A549 (cell line): ENCODE data around the gene SPEM1. TPM values are rescaled to one million over a fixed set of nuclear protein-coding genes. Genes with fewer than 3 reads are reported as not detected.

Source experiments
- ATAC-seq, 2 experiments: fragments of 200-7000 bp in 1 of 2; fragments of >200 bp in 1 of 2; cut with Nextera tagmentation in 1 of 2; cut with Tn5 transposase in 1 of 2; 3 replicates each; pipeline versions ENCODE4 v1.8.0 to v1.9.1; 2018 to 2020; ENCODE audit warnings: mild to moderate bottlenecking in 1 of 2, moderate library complexity in 1 of 2
- CTCF ChIA-PET: fragments of 300-600 bp; sonication (Branson Sonifier 250); formaldehyde crosslinking; extraction: SDS; loops from one replicate; lab custom pipeline; 2021; ENCODE audit warnings: antibody characterized with exemption, inconsistent platforms; lab: Yijun Ruan, JAX
- POLR2A ChIA-PET: fragments of 350-600 bp; formaldehyde crosslinking; extraction: SDS; loops from one replicate; lab custom pipeline; 2021; ENCODE audit warnings: antibody characterized with exemption, inconsistent platforms; lab: Yijun Ruan, JAX
- DNase-seq, 2 experiments: peaks; one replicate each; pipeline versions ENCODE4 v3.0.0 to v3.0.0-alpha.2; 2011 to 2016; ENCODE audit warnings: low read depth in 1 of 2, low spot score in 1 of 2
- FAIRE-seq: peaks from 2 replicates; lab custom pipeline; 2011; peaks lifted over from hg19 to GRCh38; lab: Jason Lieb, UNC
- H3K27ac ChIP-seq, 2 experiments: fragments of >200 bp; sonication (Bioruptor Twin); formaldehyde crosslinking; 3 replicates each; pipeline ENCODE4 v1.5.1; 2016 to 2017
- H3K4me1 ChIP-seq: fragments of >200 bp; sonication (Bioruptor Twin); formaldehyde crosslinking; 3 replicates; pipeline ENCODE4 v1.6.1; 2016
- H3K4me2 ChIP-seq: fragments of >200 bp; sonication (Bioruptor Twin); formaldehyde crosslinking; 3 replicates; pipeline ENCODE4 v1.6.1; 2016
- H3K4me3 ChIP-seq: fragments of >200 bp; sonication (Bioruptor Twin); formaldehyde crosslinking; 3 replicates; pipeline ENCODE4 v1.5.1; 2016
- H3K9me3 ChIP-seq: fragments of >200 bp; sonication (Bioruptor Twin); formaldehyde crosslinking; 3 replicates; pipeline ENCODE4 v1.6.1; 2016
- BCL3 ChIP-seq: fragments of >200 bp; sonication (Bioruptor Twin); formaldehyde crosslinking; IDR thresholded peaks from 3 replicates; pipeline ENCODE4 v1.6.1; 2016
- CBX2 ChIP-seq: fragments of 200-600 bp; sonication (generic); IDR thresholded peaks from 2 replicates; pipeline ENCODE4 v1.6.1; 2016; ENCODE audit warnings: low read depth, mild to moderate bottlenecking, borderline replicate concordance
- CBX8 ChIP-seq: fragments of 200-600 bp; sonication (generic); IDR thresholded peaks from 2 replicates; pipeline ENCODE4 v1.6.1; 2016
- CHD2 ChIP-seq: fragments of 150-350 bp; IDR thresholded peaks from 2 replicates; pipeline ENCODE4 v1.6.1; 2014; ENCODE audit warnings: low read length; ENCODE audit not compliant: partially characterized antibody
- CHD4 ChIP-seq: fragments of 200-600 bp; sonication (generic); IDR thresholded peaks from 2 replicates; pipeline ENCODE4 v1.6.1; 2016; ENCODE audit warnings: antibody characterized with exemption, mild to moderate bottlenecking, borderline replicate concordance
- EHMT2 ChIP-seq: fragments of 200-600 bp; sonication (generic); IDR thresholded peaks from 2 replicates; pipeline ENCODE4 v1.6.1; 2016; ENCODE audit warnings: antibody characterized with exemption, low read depth, mild to moderate bottlenecking, moderate library complexity
- ELK1 ChIP-seq: fragments of 150-350 bp; IDR thresholded peaks from 2 replicates; pipeline ENCODE4 v1.6.1; 2014; ENCODE audit warnings: low read depth, mild to moderate bottlenecking, low read length
- EP300 ChIP-seq, 2 experiments: fragments of >200 bp; sonication (Bioruptor Twin); formaldehyde crosslinking; IDR thresholded peaks; 2 replicates in 1 of 2; 3 replicates in 1 of 2; pipeline ENCODE4 v1.6.1; 2016 to 2017
- GATA3 ChIP-seq: IDR thresholded peaks from 2 replicates; pipeline ENCODE4 v1.6.1; 2012; ENCODE audit warnings: borderline replicate concordance
- HOXA7 ChIP-seq: fragments of 250-450 bp; sonication (Bioruptor Pico); IDR thresholded peaks from 2 replicates; pipeline ENCODE4 v1.5.0; 2020; ENCODE audit warnings: mild to moderate bottlenecking, moderate library complexity
- HOXB13 ChIP-seq: fragments of 250-450 bp; sonication (Bioruptor Pico); IDR thresholded peaks from 2 replicates; pipeline ENCODE4 v1.5.0; 2020; ENCODE audit warnings: low read depth, mild to moderate bottlenecking, moderate library complexity
- HOXB5 ChIP-seq: fragments of 250-450 bp; sonication (Bioruptor Pico); IDR thresholded peaks from 2 replicates; pipeline ENCODE4 v1.5.0; 2020; ENCODE audit warnings: mild to moderate bottlenecking, moderate library complexity
- JUN ChIP-seq, 2 experiments: fragments of >200 bp; sonication (Bioruptor Twin); formaldehyde crosslinking; IDR thresholded peaks; 2 replicates in 1 of 2; 3 replicates in 1 of 2; pipeline ENCODE4 v1.6.1; 2016 to 2017
- MYC ChIP-seq: IDR thresholded peaks from 2 replicates; pipeline ENCODE4 v1.6.1; 2012; ENCODE audit warnings: mild to moderate bottlenecking, inconsistent platforms, low read length, improper control_type of control experiment, borderline replicate concordance
- NPAS2 ChIP-seq: fragments of 250-450 bp; sonication (Bioruptor Pico); IDR thresholded peaks from 2 replicates; pipeline ENCODE4 v1.8.0; 2022; ENCODE audit warnings: mild to moderate bottlenecking, moderate library complexity, borderline replicate concordance
- NR3C1 ChIP-seq: fragments of >200 bp; sonication (Bioruptor Twin); formaldehyde crosslinking; IDR thresholded peaks from 3 replicates; pipeline ENCODE4 v1.6.1; 2017
- POLR2AphosphoS2 ChIP-seq: conservative IDR thresholded peaks from 2 replicates; pipeline ENCODE4 v1.6.1; 2012; ENCODE audit warnings: low read length, improper control_type of control experiment, inconsistent platforms
- RARB ChIP-seq: fragments of 250-450 bp; sonication (Bioruptor Pico); IDR thresholded peaks from 2 replicates; pipeline ENCODE4 v1.8.0; 2021; ENCODE audit warnings: mild to moderate bottlenecking, moderate library complexity
- RNF2 ChIP-seq: fragments of 200-600 bp; sonication (generic); IDR thresholded peaks from 2 replicates; pipeline ENCODE4 v1.6.1; 2016; ENCODE audit warnings: low read depth, mild to moderate bottlenecking, antibody characterized with exemption, moderate library complexity, borderline replicate concordance
- SREBF2 ChIP-seq: fragments of 450-650 bp; IDR thresholded peaks from 2 replicates; pipeline ENCODE4 v1.6.1; 2014; ENCODE audit warnings: mild to moderate bottlenecking, moderate library complexity
- USF2 ChIP-seq: fragments of 450-650 bp; IDR thresholded peaks from 2 replicates; pipeline ENCODE4 v1.6.1; 2014; ENCODE audit warnings: antibody characterized with exemption
- WGBS: methylation state at CpG from one replicate; pipeline ENCODE4 v1.1.6; 2017; ENCODE audit errors: missing lambda C conversion rate; 5-methylcytosine and 5-hydroxymethylcytosine counted together
- polyA plus RNA-seq, 4 experiments: library from polyadenylated mRNA; depleted of rRNA in 3 of 4; stranded (reverse); fragments of >200 nt; fragmentation: RNase III in 1 of 4; extraction: RNeasy Plus Mini Kit Qiagen cat#74134 plus additional on column Dnase treatment in 1 of 4; gene quantifications; 2 replicates in 3 of 4; 3 replicates in 1 of 4; pipeline ENCODE4 v1.2.3, GENCODE V29; 2011 to 2017
- TF ChIP-seq, protein P1 (sequence below): IDR thresholded peaks from 2 replicates; pipeline ENCODE4 v1.6.1; 2012
- TF ChIP-seq, protein P2 (sequence below): fragments of 250-450 bp; sonication (Bioruptor Pico); IDR thresholded peaks from 2 replicates; pipeline ENCODE4 v1.5.0; 2020; ENCODE audit warnings: low read depth, mild to moderate bottlenecking, moderate library complexity

Gene SPEM1
- polyA plus RNA-seq, 2 of the 4 experiments (the other 2 are of a cell fraction) = 0.09 TPM; not detected in 1

DNA sequence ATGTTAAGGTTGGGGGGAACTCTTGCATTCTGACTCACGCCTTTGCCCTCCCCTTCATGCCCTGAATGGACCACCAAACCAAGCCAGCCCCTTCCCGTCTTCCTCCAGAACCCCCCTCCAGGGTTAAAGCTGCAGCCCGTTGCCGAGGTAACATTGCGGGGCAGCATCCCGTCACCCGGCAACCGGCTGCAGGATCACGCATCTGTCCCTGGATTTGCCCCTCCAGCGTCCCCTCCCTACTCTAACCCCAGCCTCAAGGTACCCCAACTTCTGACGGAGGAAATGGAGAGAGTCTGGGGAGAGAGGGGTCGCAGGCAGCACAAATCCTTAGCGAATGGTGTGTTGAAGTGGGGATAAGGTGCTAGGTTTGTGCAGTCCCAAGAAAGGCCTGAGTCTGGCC is 13.0 kb upstream of the SPEM1 start (continued):
- TF ChIP-seq BCL3 = no peak
- TF ChIP-seq EP300 (IDR thresholded peaks at IDR 0.05) = no peak
- no peak for TF ChIP-seq POLR2AphosphoS2
- TF ChIP-seq CHD4 = no peak

DNA sequence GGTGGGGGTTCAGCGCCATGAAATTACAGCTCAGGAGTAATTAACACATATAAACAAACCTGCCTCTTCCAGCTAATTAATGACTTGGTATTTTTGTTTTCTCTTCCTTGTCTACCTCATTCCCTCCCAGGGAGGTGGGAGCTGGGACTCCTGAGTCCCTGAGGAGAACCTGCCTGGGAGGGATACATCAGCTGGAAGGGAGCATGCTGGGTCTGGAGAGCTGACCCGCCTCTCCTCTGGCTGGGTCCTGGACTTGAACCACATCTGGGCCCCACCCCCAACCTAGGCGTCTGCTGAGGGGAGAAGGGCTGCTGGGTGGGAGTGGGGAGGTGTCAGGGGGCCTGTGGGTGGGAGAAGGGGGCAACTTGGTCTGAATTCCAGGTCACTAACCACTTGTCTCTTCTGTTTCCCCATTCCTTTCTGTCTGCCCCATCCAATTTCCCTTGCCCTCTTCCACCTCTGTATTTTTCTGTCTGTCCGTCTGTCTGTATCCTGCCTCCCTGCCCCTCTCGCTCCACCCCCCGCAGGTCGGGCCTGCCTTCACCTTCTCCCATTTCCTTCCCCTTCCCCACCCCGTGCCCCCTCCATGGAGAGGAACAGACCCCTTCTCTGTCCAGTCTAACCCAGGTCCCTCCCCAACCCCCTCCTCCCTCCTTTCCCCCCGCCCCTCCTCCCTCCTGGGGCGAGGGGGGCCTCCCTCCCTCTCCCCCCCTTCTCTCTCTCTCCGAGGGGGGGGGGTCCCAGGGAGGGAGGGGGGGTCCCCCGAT is 12.5 kb upstream of the SPEM1 start, which contains the start of gene NLGN2:
TSS of gene NLGN2 (plus strand) at position 361 of the 767 bp plus-strand sequence. CDS start 411 bp downstream, outside the sequence.
- TF ChIP-seq CBX2 (no peak), MYC (no peak), EHMT2 (no peak), NPAS2 (CRISPR knock-in tag) (no peak), GATA3 (no peak), POLR2AphosphoS2 (no peak), ELK1 (no peak), RARB (CRISPR knock-in tag) (no peak), RNF2 (no peak), JUN (IDR thresholded peaks at IDR 0.05) (no peak), CBX8 (no peak), NR3C1 (no peak), HOXB13 (no peak), HOXA7 (CRISPR knock-in tag) (no peak), SREBF2 (no peak)
- TF ChIP-seq, protein P1, sequence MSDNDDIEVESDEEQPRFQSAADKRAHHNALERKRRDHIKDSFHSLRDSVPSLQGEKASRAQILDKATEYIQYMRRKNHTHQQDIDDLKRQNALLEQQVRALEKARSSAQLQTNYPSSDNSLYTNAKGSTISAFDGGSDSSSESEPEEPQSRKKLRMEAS = no peak
- 73% methylated on average over 7 of the region's 12 CpGs for WGBS
- Histone ChIP-seq H3K9me3 (no peaks in the 10 kb centered on the region), H3K4me3 (no peak within 1 kb of the TSS), H3K4me1 (peaks cover 16% of the 10 kb centered on the region), H3K27ac (no peak within 1 kb of the TSS), H3K4me2 (no peak within 1 kb of the TSS)
- FAIRE-seq (no peak), ATAC-seq (no peak), DNase-seq (no peak)
- CTCF ChIA-PET = interaction anchor here (0.9 to 2.5 kb wide), 7 partner anchors 9 to 154 kb away, joined by 3 to 12 read pairs (median 4); partner anchors contain the start of gene SENP3
- POLR2A ChIA-PET = no interaction called here

DNA sequence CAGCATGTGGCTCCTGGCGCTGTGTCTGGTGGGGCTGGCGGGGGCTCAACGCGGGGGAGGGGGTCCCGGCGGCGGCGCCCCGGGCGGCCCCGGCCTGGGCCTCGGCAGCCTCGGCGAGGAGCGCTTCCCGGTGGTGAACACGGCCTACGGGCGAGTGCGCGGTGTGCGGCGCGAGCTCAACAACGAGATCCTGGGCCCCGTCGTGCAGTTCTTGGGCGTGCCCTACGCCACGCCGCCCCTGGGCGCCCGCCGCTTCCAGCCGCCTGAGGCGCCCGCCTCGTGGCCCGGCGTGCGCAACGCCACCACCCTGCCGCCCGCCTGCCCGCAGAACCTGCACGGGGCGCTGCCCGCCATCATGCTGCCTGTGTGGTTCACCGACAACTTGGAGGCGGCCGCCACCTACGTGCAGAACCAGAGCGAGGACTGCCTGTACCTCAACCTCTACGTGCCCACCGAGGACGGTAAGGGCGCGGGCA is 11.8 kb upstream of the SPEM1 start:
- ATAC-seq (no peak), FAIRE-seq (no peak), DNase-seq (no peak)
- POLR2A ChIA-PET = no interaction called here
- TF ChIP-seq, protein P2, sequence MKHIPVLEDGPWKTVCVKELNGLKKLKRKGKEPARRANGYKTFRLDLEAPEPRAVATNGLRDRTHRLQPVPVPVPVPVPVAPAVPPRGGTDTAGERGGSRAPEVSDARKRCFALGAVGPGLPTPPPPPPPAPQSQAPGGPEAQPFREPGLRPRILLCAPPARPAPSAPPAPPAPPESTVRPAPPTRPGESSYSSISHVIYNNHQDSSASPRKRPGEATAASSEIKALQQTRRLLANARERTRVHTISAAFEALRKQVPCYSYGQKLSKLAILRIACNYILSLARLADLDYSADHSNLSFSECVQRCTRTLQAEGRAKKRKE (CRISPR knock-in tag) = no peak
- TF ChIP-seq HOXB5 (no peak), USF2 (no peak), CHD2 (no peak), CBX2 (no peak), EHMT2 (no peak), POLR2AphosphoS2 (no peak), NPAS2 (CRISPR knock-in tag) (no peak)
- TF ChIP-seq, protein P1 = no peak
- Histone ChIP-seq H3K9me3 (no peaks in the 10 kb centered on the region), H3K4me3 (no peak overlapping the region), H3K4me1 (peaks cover 11% of the 10 kb centered on the region), H3K4me2 (no peak overlapping the region), H3K27ac (no peak overlapping the region)
- CTCF ChIA-PET = interaction anchor here (0.7 to 3.4 kb wide), 9 partner anchors 12 to 152 kb away, joined by 3 to 20 read pairs (median 4); partner anchors contain the start of gene SPEM1
- WGBS = 92% methylated on average over 33 of the region's 58 CpGs
